Posterior vena cava (tissue), 2 donors: ENCODE results near the gene RHBDD3. TPM values are rescaled to one million over a fixed set of nuclear protein-coding genes. Genes with fewer than 3 reads are reported as not detected.

ENCODE experiments used
- DNase-seq: peaks from one replicate; pipeline ENCODE4 v3.0.0-alpha.2; 2020; ENCODE audit warnings: low spot score
- intact Hi-C, 2 donors: fragments of 100-400 bp; cut with DNase I; formaldehyde crosslinking; loops; one replicate each; pipeline versions ENCODE4 v1.14.1 to v1.14.2; 2022 to 2023
- total RNA-seq, 2 donors: library from RNA; stranded (reverse); fragmentation: NEBNext Ultra II Directional; extraction: Animal tissue kit (Norgen Biotek cat#: 25700); gene quantifications; one replicate each; pipeline ENCODE4 v1.2.1, GENCODE V29; 2021
- donor health status: DM: yes; HTN: yes; CAD: no.
- donor health status: DM: yes; HTN: yes; CAD: no.

Gene RHBDD3
- total RNA-seq, 2 donors from 2014 or later, result 11.8 to 17.6 TPM

GRCh38 chr22:29212743-29213142, 55.0 kb downstream of the RHBDD3 start:
- intact Hi-C loops, result no loop called here
- DNase-seq, result no peak

DNA sequence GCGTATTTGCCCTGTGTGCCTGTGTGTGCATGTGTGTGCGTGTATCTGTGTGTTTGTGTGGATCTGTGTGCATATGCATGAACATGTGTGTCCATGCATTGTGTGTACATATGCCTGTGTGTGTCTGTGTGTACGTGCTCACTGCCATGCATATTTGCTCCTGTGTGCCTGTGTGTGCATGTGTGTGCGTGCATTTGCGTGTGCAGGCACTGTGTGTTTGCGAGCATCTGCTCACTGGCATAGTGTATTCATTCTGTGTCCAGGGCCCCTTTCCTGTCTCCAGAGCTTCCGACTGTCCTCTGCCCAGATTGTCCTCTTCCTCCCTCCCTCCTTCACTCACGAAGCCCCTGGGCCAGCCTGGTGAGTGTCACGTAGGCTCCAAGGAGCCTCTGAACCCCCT, 56.3 kb downstream of the RHBDD3 start:
- DNase-seq, result no peak
- intact Hi-C loops, result no loop called here

GRCh38 chr22:29211066-29211465, 56.7 kb downstream of the RHBDD3 start:
- intact Hi-C loops, result no loop called here
- no peak for DNase-seq

Other genes starting within 250 kb of the RHBDD3 start
- gene C22orf31, start 206.2 kb downstream of the RHBDD3 start, total RNA-seq, result not detected
- gene KREMEN1, start 194.9 kb downstream of the RHBDD3 start, total RNA-seq, result 10 to 100 TPM; 13.7 to 22.2 TPM
- 1 to 10 TPM; 1.4 to 2.4 TPM for gene EMID1, start 62.1 kb downstream of the RHBDD3 start, total RNA-seq
- 100 to 1,000 TPM; 155 to 168 TPM for gene EWSR1, start 287 bp upstream of the RHBDD3 start, total RNA-seq
- 10 to 100 TPM; 25.0 to 25.4 TPM for gene GAS2L1, start 38.7 kb upstream of the RHBDD3 start, total RNA-seq
- gene RASL10A, start 47.7 kb upstream of the RHBDD3 start, total RNA-seq, result 1 to 10 TPM in 1 of 2 donors, under 1 TPM in 1; 0.71 to 1.9 TPM
- gene AP1B1, start 120.6 kb upstream of the RHBDD3 start, total RNA-seq, result 10 to 100 TPM; 53.7 to 63.0 TPM
- gene RFPL1, start 170.6 kb upstream of the RHBDD3 start, total RNA-seq, result not detected
- under 1 TPM; 0.33 to 0.42 TPM for gene NEFH, start 212.2 kb upstream of the RHBDD3 start, total RNA-seq